NCI-H187 (cell line): ENCODE data around the gene NR4A1.
A peak's percentile ranks its signal among the peaks of the same experiment; 100 is the strongest.

Experiments used
- DNase-seq, 2 experiments: peaks; one replicate each; lab custom pipeline; 2025; lab: John Stamatoyannopoulos, UW

NR4A1 gene

GRCh38 chr12:52018433-52019112 is 32.7 kb upstream of the NR4A1 start:
- no peak for DNase-seq

GRCh38 chr12:52019113-52019770 is 32.0 kb upstream of the NR4A1 start:
- DNase-seq, result no peak

- peak in 1 of 2 experiments; percentile 26 for DNase-seq
Observed at GRCh38 chr12:52020539-52021336, 30.5 kb upstream of the NR4A1 start.

GRCh38 chr12:52022841-52023181 is 28.4 kb upstream of the NR4A1 start:
- DNase-seq, result no peak

GRCh38 chr12:52023182-52023975 is 27.9 kb upstream of the NR4A1 start:
- DNase-seq, result peak; percentile 39 to 78

GRCh38 chr12:52023976-52024688 is 27.1 kb upstream of the NR4A1 start:
- DNase-seq, result no peak

- DNase-seq, result no peak
Observed at GRCh38 chr12:52024845-52025230, 26.4 kb upstream of the NR4A1 start.

GRCh38 chr12:52026263-52026662 is 25.0 kb upstream of the NR4A1 start:
- no peak for DNase-seq

- DNase-seq, result no peak
Observed at GRCh38 chr12:52027085-52027843, 24.0 kb upstream of the NR4A1 start.

GRCh38 chr12:52029685-52030084 is 21.6 kb upstream of the NR4A1 start:
- peak; percentile 23 to 37 for DNase-seq

- DNase-seq, result no peak
Observed at GRCh38 chr12:52032446-52032803, 18.8 kb upstream of the NR4A1 start.

GRCh38 chr12:52032804-52033445 is 18.3 kb upstream of the NR4A1 start:
- DNase-seq, result peak; percentile 87 to 93

GRCh38 chr12:52033446-52034140 is 17.6 kb upstream of the NR4A1 start:
- no peak for DNase-seq

GRCh38 chr12:52035190-52035589 is 16.1 kb upstream of the NR4A1 start:
- DNase-seq, result no peak

- no peak for DNase-seq
Observed at GRCh38 chr12:52035926-52036325, 15.3 kb upstream of the NR4A1 start.

GRCh38 chr12:52036587-52037171 is 14.6 kb upstream of the NR4A1 start:
- DNase-seq, result peak; percentile 38 to 68

- no peak for DNase-seq
Observed at GRCh38 chr12:52037248-52037861, 13.9 kb upstream of the NR4A1 start.

- no peak for DNase-seq
Observed at GRCh38 chr12:52038447-52038846, 12.8 kb upstream of the NR4A1 start.

GRCh38 chr12:52041035-52041434 is 10.2 kb upstream of the NR4A1 start:
- DNase-seq, result no peak
